Measurements from ENCODE around the gene SDK1.

GRCh38 chr7:4067874-4068273 lies 766.8 kb downstream of the SDK1 start:
- no peak for TF ChIP-seq CTCF (IDR thresholded peaks at IDR 0.05)
- no peak for TF ChIP-seq E2F6 (IDR thresholded peaks at IDR 0.05; ENCODE audit: borderline replicate concordance, low read depth)
- TF ChIP-seq RAD21 (conservative IDR thresholded peaks at IDR 0.05 in 1 of 2, IDR thresholded peaks at IDR 0.05 in 1 of 2), result no peak
- no peak for TF ChIP-seq POLR2A (IDR thresholded peaks at IDR 0.05; ENCODE audit: low read length)
- no peak for TF ChIP-seq MAX (IDR thresholded peaks at IDR 0.05)
- TF ChIP-seq CEBPB (IDR thresholded peaks at IDR 0.05), result no peak
- no peak for TF ChIP-seq HDAC2 (IDR thresholded peaks at IDR 0.05)
- TF ChIP-seq PBX3 (IDR thresholded peaks at IDR 0.05), result no peak
- no peak for TF ChIP-seq CHD2 (IDR thresholded peaks at IDR 0.05; ENCODE audit: low read length, partially characterized antibody)
- no peak for TF ChIP-seq MYC (IDR thresholded peaks at IDR 0.05; ENCODE audit: borderline replicate concordance, low read length)
- no peak for TF ChIP-seq KDM5A (IDR thresholded peaks at IDR 0.05)
- TF ChIP-seq MAFK (IDR thresholded peaks at IDR 0.05; ENCODE audit: partially characterized antibody), result no peak

Data from A549 (cell line).